Astrocyte (in vitro differentiated cells and primary cell): ENCODE results near the gene MESP1. TPM values are rescaled to one million over a fixed set of nuclear protein-coding genes. Genes with fewer than 3 reads are reported as not detected.
A peak's percentile ranks its signal among the peaks of the same experiment; 100 is the strongest.

Experiments used
- DNase-seq: peaks from one replicate; pipeline ENCODE4 v3.0.0-alpha.2; 2010; ENCODE audit warnings: low read depth
- FAIRE-seq: peaks from 2 replicates; lab custom pipeline; 2011; peaks lifted over from hg19 to GRCh38; lab: Jason Lieb, UNC
- H2AFZ ChIP-seq: 2 replicates; pipeline ENCODE4 v1.6.0; 2012; ENCODE audit warnings: low read depth, low read length, inconsistent platforms
- H3K27ac ChIP-seq: 2 replicates; pipeline ENCODE4 v1.5.1; 2011; ENCODE audit warnings: low read depth, low read length, inconsistent platforms
- H3K27me3 ChIP-seq: 2 replicates; pipeline ENCODE4 v1.6.0; 2011; ENCODE audit warnings: low read length, inconsistent platforms; ENCODE audit not compliant: insufficient read depth
- H3K36me3 ChIP-seq: 2 replicates; pipeline ENCODE4 v1.5.1; 2011; ENCODE audit warnings: low read length, inconsistent platforms; ENCODE audit not compliant: insufficient read depth
- H3K4me1 ChIP-seq: 2 replicates; pipeline ENCODE4 v1.5.1; 2011; ENCODE audit warnings: low read length, inconsistent platforms; ENCODE audit not compliant: insufficient read depth
- H3K4me2 ChIP-seq: 2 replicates; pipeline ENCODE4 v1.6.0; 2012; ENCODE audit warnings: low read length, inconsistent platforms
- H3K4me3 ChIP-seq: 2 replicates; pipeline ENCODE4 v1.5.1; 2011; ENCODE audit warnings: low read depth, mild to moderate bottlenecking, low read length, inconsistent platforms; ENCODE audit not compliant: insufficient read depth
- H3K79me2 ChIP-seq: 2 replicates; pipeline ENCODE4 v1.6.0; 2012; ENCODE audit warnings: mild to moderate bottlenecking, low read length, inconsistent platforms; ENCODE audit not compliant: insufficient read depth
- H3K9ac ChIP-seq: 2 replicates; pipeline ENCODE4 v1.6.0; 2012; ENCODE audit warnings: mild to moderate bottlenecking, low read length, inconsistent platforms
- H3K9me3 ChIP-seq: 2 replicates; pipeline ENCODE4 v1.5.1; 2012; ENCODE audit warnings: low read depth, mild to moderate bottlenecking, low read length, inconsistent platforms; ENCODE audit not compliant: insufficient read depth
- H4K20me1 ChIP-seq: 2 replicates; pipeline ENCODE4 v1.6.0; 2012; ENCODE audit warnings: low read length, inconsistent platforms; ENCODE audit not compliant: insufficient read depth
- H3K27ac Mint-ChIP-seq: one replicate; pipeline ENCODE4 v1.8.0; 2021; ENCODE audit warnings: mild to moderate bottlenecking, mixed read lengths; ENCODE audit not compliant: unreplicated experiment
- H3K27me3 Mint-ChIP-seq: one replicate; pipeline ENCODE4 v1.8.0; 2021; ENCODE audit warnings: low read depth, mixed read lengths; ENCODE audit not compliant: unreplicated experiment
- H3K36me3 Mint-ChIP-seq: one replicate; pipeline ENCODE4 v1.8.0; 2021; ENCODE audit warnings: low read depth, mixed read lengths; ENCODE audit not compliant: unreplicated experiment
- H3K4me1 Mint-ChIP-seq: one replicate; pipeline ENCODE4 v1.8.0; 2021; ENCODE audit warnings: low read depth, mixed read lengths; ENCODE audit not compliant: unreplicated experiment
- H3K4me3 Mint-ChIP-seq: one replicate; pipeline ENCODE4 v1.8.0; 2021; ENCODE audit warnings: mild to moderate bottlenecking, moderate library complexity, mixed read lengths; ENCODE audit not compliant: unreplicated experiment
- H3K9me3 Mint-ChIP-seq: one replicate; pipeline ENCODE4 v1.8.0; 2021; ENCODE audit warnings: mild to moderate bottlenecking, mixed read lengths; ENCODE audit not compliant: unreplicated experiment
- EZH2 ChIP-seq: IDR thresholded peaks from 2 replicates; pipeline ENCODE4 v1.6.1; 2012; ENCODE audit warnings: mild to moderate bottlenecking, low read length, inconsistent platforms; ENCODE audit not compliant: insufficient read depth
- total RNA-seq: library from RNA; stranded (reverse); gene quantifications from 2 replicates; pipeline ENCODE4 v1.2.1, GENCODE V29; 2021
- TF ChIP-seq, protein P1 (sequence below): IDR thresholded peaks from 2 replicates; pipeline ENCODE4 v1.5.1; 2011; ENCODE audit warnings: low read depth, mild to moderate bottlenecking, inconsistent platforms, low read length, moderate library complexity; ENCODE audit not compliant: insufficient read depth

Gene MESP1
- total RNA-seq, 1 donor from 2014 or later, result not detected

DNA sequence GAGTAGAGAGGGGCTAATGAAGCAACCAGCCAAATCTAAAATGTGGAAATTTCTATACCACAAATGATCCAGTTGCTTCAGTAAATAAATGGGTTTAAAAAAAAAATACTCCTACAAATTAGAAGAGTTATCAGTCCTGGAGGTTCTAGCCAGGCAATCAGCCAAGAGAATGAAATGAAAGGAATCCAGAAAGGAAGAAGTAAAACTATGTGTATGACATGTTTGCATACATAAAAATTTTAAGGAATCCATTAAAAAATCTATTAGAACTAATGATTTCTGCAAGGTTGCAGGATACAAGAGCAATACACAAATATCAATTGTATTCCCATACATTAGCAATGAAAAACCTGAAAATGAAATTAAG, 34.7 kb upstream of the MESP1 start:
- FAIRE-seq (no peak), DNase-seq (peak; percentile 39)
- Mint-ChIP-seq H3K9me3 (peaks cover 12% of the 10 kb centered on the region), H3K27ac (no peak overlapping the region), H3K36me3 (no peaks in the 10 kb centered on the region), H3K4me3 (no peak overlapping the region), H3K4me1 (peaks cover 9% of the 10 kb centered on the region), H3K27me3 (peaks cover 7% of the 10 kb centered on the region)
- Histone ChIP-seq H3K9me3 (no peaks in the 10 kb centered on the region), H3K27ac (no peak overlapping the region), H2AFZ (no peak overlapping the region), H3K36me3 (peaks cover 17% of the 10 kb centered on the region), H3K4me2 (no peak overlapping the region), H3K79me2 (no peaks in the 10 kb centered on the region), H3K4me1 (peaks cover 18% of the 10 kb centered on the region), H3K4me3 (no peak overlapping the region), H3K9ac (no peak overlapping the region), H3K27me3 (no peaks in the 10 kb centered on the region), H4K20me1 (no peaks in the 10 kb centered on the region)
- no peak for TF ChIP-seq EZH2

- no peaks in the 10 kb centered on the region for H3K36me3 Mint-ChIP-seq
- no peak overlapping the region for H3K4me3 Mint-ChIP-seq
- no peak for FAIRE-seq
- H3K9me3 Mint-ChIP-seq, result peaks cover 12% of the 10 kb centered on the region
- Histone ChIP-seq H3K9me3 (no peaks in the 10 kb centered on the region), H3K4me1 (peaks cover 18% of the 10 kb centered on the region), H3K27ac (no peak overlapping the region), H2AFZ (no peak overlapping the region), H3K9ac (no peak overlapping the region), H4K20me1 (no peaks in the 10 kb centered on the region), H3K27me3 (no peaks in the 10 kb centered on the region), H3K79me2 (no peaks in the 10 kb centered on the region), H3K4me3 (no peak overlapping the region), H3K4me2 (no peak overlapping the region), H3K36me3 (peaks cover 12% of the 10 kb centered on the region)
- TF ChIP-seq EZH2, result no peak
- peaks cover 4% of the 10 kb centered on the region for H3K27me3 Mint-ChIP-seq
- H3K4me1 Mint-ChIP-seq, result peaks cover 10% of the 10 kb centered on the region
- no peak overlapping the region for H3K27ac Mint-ChIP-seq
- no peak for DNase-seq
These were observed 34.2 kb upstream of the MESP1 start for GRCh38 chr15:89785064-89785773.

DNA sequence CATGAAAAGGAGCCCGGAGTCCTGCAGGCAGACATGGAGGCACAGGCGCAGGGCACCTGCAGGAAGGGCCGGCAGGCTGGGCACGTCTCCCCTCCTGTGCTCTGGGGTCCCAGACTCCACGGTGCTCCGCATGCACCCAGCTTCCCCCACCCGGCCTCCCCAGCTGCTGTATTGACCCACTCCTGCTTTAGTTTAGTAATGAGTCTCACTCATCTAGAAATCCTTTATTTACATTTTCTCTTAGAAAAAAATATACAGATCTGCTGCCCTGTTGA, 33.6 kb upstream of the MESP1 start:
- H3K27me3 ChIP-seq, result no peaks in the 10 kb centered on the region
- no peak overlapping the region for H3K27ac ChIP-seq
- TF ChIP-seq, protein P1, sequence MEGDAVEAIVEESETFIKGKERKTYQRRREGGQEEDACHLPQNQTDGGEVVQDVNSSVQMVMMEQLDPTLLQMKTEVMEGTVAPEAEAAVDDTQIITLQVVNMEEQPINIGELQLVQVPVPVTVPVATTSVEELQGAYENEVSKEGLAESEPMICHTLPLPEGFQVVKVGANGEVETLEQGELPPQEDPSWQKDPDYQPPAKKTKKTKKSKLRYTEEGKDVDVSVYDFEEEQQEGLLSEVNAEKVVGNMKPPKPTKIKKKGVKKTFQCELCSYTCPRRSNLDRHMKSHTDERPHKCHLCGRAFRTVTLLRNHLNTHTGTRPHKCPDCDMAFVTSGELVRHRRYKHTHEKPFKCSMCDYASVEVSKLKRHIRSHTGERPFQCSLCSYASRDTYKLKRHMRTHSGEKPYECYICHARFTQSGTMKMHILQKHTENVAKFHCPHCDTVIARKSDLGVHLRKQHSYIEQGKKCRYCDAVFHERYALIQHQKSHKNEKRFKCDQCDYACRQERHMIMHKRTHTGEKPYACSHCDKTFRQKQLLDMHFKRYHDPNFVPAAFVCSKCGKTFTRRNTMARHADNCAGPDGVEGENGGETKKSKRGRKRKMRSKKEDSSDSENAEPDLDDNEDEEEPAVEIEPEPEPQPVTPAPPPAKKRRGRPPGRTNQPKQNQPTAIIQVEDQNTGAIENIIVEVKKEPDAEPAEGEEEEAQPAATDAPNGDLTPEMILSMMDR, result no peak
- TF ChIP-seq EZH2, result no peak
- no peak overlapping the region for H2AFZ ChIP-seq
- no peaks in the 10 kb centered on the region for H4K20me1 ChIP-seq
- H3K27me3 Mint-ChIP-seq, result peaks cover 3% of the 10 kb centered on the region
- H3K9ac ChIP-seq, result no peak overlapping the region
- FAIRE-seq (no peak), DNase-seq (no peak)
- H3K27ac Mint-ChIP-seq, result no peak overlapping the region
- no peak overlapping the region for H3K4me2 ChIP-seq
- H3K4me3 ChIP-seq, result no peak overlapping the region
- no peaks in the 10 kb centered on the region for H3K9me3 ChIP-seq
- peaks cover 12% of the 10 kb centered on the region for H3K36me3 ChIP-seq
- H3K36me3 Mint-ChIP-seq, result no peaks in the 10 kb centered on the region
- no peak overlapping the region for H3K4me3 Mint-ChIP-seq
- H3K4me1 ChIP-seq, result peaks cover 18% of the 10 kb centered on the region
- H3K79me2 ChIP-seq, result no peaks in the 10 kb centered on the region
- H3K9me3 Mint-ChIP-seq, result peaks cover 12% of the 10 kb centered on the region
- H3K4me1 Mint-ChIP-seq, result peaks cover 10% of the 10 kb centered on the region
